HepG2 (cell line): ENCODE results near the gene MCC. TPM values are rescaled to one million over a fixed set of nuclear protein-coding genes. Genes with fewer than 3 reads are reported as not detected.

ENCODE experiments used
- AHR ChIP-seq: IDR thresholded peaks from 2 replicates; pipeline ENCODE4 v1.6.1; 2018; ENCODE audit warnings: missing genetic modification reagents, missing compliant biosample characterization
- CBFB ChIP-seq: sonication (generic); formaldehyde crosslinking; IDR thresholded peaks from 2 replicates; pipeline ENCODE4 v1.4.0; 2020; ENCODE audit warnings: missing genetic modification reagents
- CBX1 ChIP-seq: IDR thresholded peaks from one replicate; pipeline ENCODE4 v1.6.1; 2016; ENCODE audit warnings: antibody characterized with exemption, low read depth
- MBNL3 ChIP-seq: fragments of 250-450 bp; sonication (Bioruptor Pico); conservative IDR thresholded peaks from 2 replicates; pipeline ENCODE4 v1.8.0; 2022; ENCODE audit warnings: mild to moderate bottlenecking, inconsistent platforms
- NFKB2 ChIP-seq: sonication (generic); formaldehyde crosslinking; IDR thresholded peaks from 2 replicates; pipeline ENCODE4 v1.4.0; 2020; ENCODE audit warnings: missing genetic modification reagents, borderline replicate concordance
- SP2 ChIP-seq: sonication (generic); formaldehyde crosslinking; IDR thresholded peaks from 2 replicates; pipeline ENCODE4 v1.5.1; 2020; ENCODE audit warnings: mild to moderate bottlenecking, missing genetic modification reagents
- STAG1 ChIP-seq: sonication (generic); formaldehyde crosslinking; IDR thresholded peaks from 2 replicates; pipeline ENCODE4 v1.4.0; 2020; ENCODE audit warnings: missing genetic modification reagents
- ZFP36L1 ChIP-seq: sonication (generic); formaldehyde crosslinking; IDR thresholded peaks from 2 replicates; pipeline ENCODE4 v1.8.0; 2022; ENCODE audit warnings: mild to moderate bottlenecking, missing genetic modification reagents, moderate library complexity
- ZNF446 ChIP-seq: sonication (generic); formaldehyde crosslinking; IDR thresholded peaks from 2 replicates; pipeline ENCODE4 v1.5.0; 2020; ENCODE audit warnings: mild to moderate bottlenecking, missing genetic modification reagents
- ZNF605 ChIP-seq: sonication (generic); formaldehyde crosslinking; IDR thresholded peaks from 2 replicates; pipeline ENCODE4 v1.8.0; 2022; ENCODE audit warnings: mild to moderate bottlenecking, missing genetic modification reagents
- ZNF816 ChIP-seq: sonication (generic); formaldehyde crosslinking; IDR thresholded peaks from 2 replicates; pipeline ENCODE4 v1.8.0; 2022; ENCODE audit warnings: missing genetic modification reagents, mild to moderate bottlenecking, borderline replicate concordance
- ZSCAN25 ChIP-seq: sonication (generic); formaldehyde crosslinking; IDR thresholded peaks from 2 replicates; pipeline ENCODE4 v1.8.0; 2022; ENCODE audit warnings: mild to moderate bottlenecking, missing genetic modification reagents
- polyA plus RNA-seq, 8 experiments: library from polyadenylated mRNA; depleted of rRNA in 3 of 8; stranded (reverse) in 7 of 8; unstranded in 1 of 8; fragments of >200 nt; fragmentation: Illumina TruSeq in 4 of 8; extraction: Trizol in 4 of 8; gene quantifications; 2 replicates each; pipeline versions ENCODE4 v1.2.1 to v1.2.3, GENCODE V29; 2011 to 2016; ENCODE audit warnings: low read depth in 4 of 8, missing spikeins in 1 of 8, mixed read lengths in 1 of 8; ENCODE audit not compliant: insufficient read depth in 1 of 8
- total RNA-seq, 5 experiments: library from RNA; depleted of rRNA; stranded (reverse); fragments of >200 nt; fragmentation: Illumina TruSeq; extraction: Trizol; gene quantifications; 2 replicates each; pipeline ENCODE4 v1.2.3, GENCODE V29; 2016; ENCODE audit warnings: low read depth in 1 of 5
- TF ChIP-seq, protein P1 (sequence below): sonication (generic); formaldehyde crosslinking; IDR thresholded peaks from 2 replicates; pipeline ENCODE4 v1.4.0; 2020; ENCODE audit warnings: mild to moderate bottlenecking, missing genetic modification reagents
- TF ChIP-seq, protein P2 (sequence below): sonication (generic); formaldehyde crosslinking; IDR thresholded peaks from 2 replicates; pipeline ENCODE4 v1.9.0; 2022; ENCODE audit warnings: missing genetic modification reagents, mild to moderate bottlenecking, borderline replicate concordance
- TF ChIP-seq, protein P3 (sequence below): sonication (generic); formaldehyde crosslinking; IDR thresholded peaks from 2 replicates; pipeline ENCODE4 v1.8.1; 2023; ENCODE audit warnings: mild to moderate bottlenecking, missing genetic modification reagents
- TF ChIP-seq, protein P4 (sequence below): sonication (generic); formaldehyde crosslinking; IDR thresholded peaks from 2 replicates; pipeline ENCODE4 v1.4.0; 2020; ENCODE audit warnings: missing genetic modification reagents, borderline replicate concordance
- TF ChIP-seq, protein P5 (sequence below): IDR thresholded peaks from 2 replicates; pipeline ENCODE4 v1.6.1; 2018; ENCODE audit warnings: missing genetic modification reagents

The MCC gene
- total and polyA plus RNA-seq, 2 of the 13 experiments (the other 11 are each of a cell fraction or from before 2014, with no cell fraction given): 0.55 to 2.4 TPM

DNA sequence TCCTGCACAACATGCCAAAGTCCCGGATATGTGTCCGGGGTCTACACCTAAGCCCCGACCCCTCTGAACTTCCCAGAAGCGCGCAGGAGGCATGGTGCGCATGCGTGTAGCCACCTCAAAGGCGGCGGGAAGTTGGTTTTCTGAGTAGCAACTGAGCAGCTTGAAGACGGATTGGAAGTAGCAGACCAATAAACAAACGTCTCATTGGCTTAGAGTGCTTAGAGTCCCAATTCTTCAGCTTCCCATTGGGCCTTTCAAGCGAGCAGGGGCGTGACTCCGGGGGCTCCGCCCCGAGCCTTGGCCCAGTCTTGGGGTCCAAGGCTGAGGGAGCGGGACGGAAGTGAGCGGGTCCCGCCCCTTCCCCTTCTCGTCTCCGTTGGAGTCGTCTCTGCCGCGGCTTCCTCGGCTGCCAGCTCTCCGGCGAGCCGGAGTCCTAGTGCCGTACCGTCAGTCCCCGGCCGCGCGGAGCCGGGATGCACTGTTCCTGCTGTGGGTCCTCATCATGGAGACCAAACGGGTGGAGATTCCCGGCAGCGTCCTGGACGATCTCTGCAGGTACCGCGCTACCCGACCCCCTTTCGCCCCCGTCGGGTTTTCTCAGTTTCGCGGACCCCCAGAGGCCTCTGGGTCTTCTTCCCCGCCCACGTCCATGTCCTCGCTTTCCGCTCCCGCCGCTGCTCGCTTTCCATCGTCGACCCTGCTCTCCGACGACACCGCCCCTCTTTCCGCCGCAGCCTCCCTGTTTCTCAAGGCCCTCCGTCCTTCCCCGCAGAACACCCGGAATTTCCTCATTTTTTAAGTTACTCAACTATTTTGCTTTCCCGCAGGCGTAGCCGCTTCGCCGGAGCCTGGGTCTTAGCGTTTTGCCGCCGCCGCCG is 511.6 kb downstream of the MCC start, which contains the start of gene DCP2 (continued):
- TF ChIP-seq, protein P1, sequence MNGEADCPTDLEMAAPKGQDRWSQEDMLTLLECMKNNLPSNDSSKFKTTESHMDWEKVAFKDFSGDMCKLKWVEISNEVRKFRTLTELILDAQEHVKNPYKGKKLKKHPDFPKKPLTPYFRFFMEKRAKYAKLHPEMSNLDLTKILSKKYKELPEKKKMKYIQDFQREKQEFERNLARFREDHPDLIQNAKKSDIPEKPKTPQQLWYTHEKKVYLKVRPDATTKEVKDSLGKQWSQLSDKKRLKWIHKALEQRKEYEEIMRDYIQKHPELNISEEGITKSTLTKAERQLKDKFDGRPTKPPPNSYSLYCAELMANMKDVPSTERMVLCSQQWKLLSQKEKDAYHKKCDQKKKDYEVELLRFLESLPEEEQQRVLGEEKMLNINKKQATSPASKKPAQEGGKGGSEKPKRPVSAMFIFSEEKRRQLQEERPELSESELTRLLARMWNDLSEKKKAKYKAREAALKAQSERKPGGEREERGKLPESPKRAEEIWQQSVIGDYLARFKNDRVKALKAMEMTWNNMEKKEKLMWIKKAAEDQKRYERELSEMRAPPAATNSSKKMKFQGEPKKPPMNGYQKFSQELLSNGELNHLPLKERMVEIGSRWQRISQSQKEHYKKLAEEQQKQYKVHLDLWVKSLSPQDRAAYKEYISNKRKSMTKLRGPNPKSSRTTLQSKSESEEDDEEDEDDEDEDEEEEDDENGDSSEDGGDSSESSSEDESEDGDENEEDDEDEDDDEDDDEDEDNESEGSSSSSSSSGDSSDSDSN: peak; percentile 77; the same call in 1 of the 2 replicates
- TF ChIP-seq NFKB2 (CRISPR knock-in tag) (peak; percentile 33; the same call in 1 of the 2 replicates), CBFB (CRISPR knock-in tag) (no peak), ZNF446 (CRISPR knock-in tag) (peak; percentile 19; the same call in 1 of the 2 replicates), AHR (CRISPR knock-in tag) (peak; percentile 85; the same call in 1 of the 2 replicates), ZNF816 (CRISPR knock-in tag) (0 out of 2 replicates have a peak, but pooled peaks have one; percentile 69), CBX1 (peak; percentile 26), SP2 (CRISPR knock-in tag) (peak; percentile 66), MBNL3 (CRISPR knock-in tag) (no peak), ZFP36L1 (peak; percentile 90), STAG1 (peak; percentile 7; the same call in 1 of the 2 replicates), ZSCAN25 (CRISPR knock-in tag) (0 out of 2 replicates have a peak, but pooled peaks have one; percentile 32), ZNF605 (peak; percentile 96)
- TF ChIP-seq, protein P2, sequence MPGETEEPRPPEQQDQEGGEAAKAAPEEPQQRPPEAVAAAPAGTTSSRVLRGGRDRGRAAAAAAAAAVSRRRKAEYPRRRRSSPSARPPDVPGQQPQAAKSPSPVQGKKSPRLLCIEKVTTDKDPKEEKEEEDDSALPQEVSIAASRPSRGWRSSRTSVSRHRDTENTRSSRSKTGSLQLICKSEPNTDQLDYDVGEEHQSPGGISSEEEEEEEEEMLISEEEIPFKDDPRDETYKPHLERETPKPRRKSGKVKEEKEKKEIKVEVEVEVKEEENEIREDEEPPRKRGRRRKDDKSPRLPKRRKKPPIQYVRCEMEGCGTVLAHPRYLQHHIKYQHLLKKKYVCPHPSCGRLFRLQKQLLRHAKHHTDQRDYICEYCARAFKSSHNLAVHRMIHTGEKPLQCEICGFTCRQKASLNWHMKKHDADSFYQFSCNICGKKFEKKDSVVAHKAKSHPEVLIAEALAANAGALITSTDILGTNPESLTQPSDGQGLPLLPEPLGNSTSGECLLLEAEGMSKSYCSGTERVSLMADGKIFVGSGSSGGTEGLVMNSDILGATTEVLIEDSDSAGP (CRISPR knock-in tag): peak; percentile 91; the same call in 1 of the 2 replicates
- TF ChIP-seq, protein P3, sequence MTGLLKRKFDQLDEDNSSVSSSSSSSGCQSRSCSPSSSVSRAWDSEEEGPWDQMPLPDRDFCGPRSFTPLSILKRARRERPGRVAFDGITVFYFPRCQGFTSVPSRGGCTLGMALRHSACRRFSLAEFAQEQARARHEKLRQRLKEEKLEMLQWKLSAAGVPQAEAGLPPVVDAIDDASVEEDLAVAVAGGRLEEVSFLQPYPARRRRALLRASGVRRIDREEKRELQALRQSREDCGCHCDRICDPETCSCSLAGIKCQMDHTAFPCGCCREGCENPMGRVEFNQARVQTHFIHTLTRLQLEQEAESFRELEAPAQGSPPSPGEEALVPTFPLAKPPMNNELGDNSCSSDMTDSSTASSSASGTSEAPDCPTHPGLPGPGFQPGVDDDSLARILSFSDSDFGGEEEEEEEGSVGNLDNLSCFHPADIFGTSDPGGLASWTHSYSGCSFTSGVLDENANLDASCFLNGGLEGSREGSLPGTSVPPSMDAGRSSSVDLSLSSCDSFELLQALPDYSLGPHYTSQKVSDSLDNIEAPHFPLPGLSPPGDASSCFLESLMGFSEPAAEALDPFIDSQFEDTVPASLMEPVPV (CRISPR knock-in tag): no peak
- TF ChIP-seq, protein P4, sequence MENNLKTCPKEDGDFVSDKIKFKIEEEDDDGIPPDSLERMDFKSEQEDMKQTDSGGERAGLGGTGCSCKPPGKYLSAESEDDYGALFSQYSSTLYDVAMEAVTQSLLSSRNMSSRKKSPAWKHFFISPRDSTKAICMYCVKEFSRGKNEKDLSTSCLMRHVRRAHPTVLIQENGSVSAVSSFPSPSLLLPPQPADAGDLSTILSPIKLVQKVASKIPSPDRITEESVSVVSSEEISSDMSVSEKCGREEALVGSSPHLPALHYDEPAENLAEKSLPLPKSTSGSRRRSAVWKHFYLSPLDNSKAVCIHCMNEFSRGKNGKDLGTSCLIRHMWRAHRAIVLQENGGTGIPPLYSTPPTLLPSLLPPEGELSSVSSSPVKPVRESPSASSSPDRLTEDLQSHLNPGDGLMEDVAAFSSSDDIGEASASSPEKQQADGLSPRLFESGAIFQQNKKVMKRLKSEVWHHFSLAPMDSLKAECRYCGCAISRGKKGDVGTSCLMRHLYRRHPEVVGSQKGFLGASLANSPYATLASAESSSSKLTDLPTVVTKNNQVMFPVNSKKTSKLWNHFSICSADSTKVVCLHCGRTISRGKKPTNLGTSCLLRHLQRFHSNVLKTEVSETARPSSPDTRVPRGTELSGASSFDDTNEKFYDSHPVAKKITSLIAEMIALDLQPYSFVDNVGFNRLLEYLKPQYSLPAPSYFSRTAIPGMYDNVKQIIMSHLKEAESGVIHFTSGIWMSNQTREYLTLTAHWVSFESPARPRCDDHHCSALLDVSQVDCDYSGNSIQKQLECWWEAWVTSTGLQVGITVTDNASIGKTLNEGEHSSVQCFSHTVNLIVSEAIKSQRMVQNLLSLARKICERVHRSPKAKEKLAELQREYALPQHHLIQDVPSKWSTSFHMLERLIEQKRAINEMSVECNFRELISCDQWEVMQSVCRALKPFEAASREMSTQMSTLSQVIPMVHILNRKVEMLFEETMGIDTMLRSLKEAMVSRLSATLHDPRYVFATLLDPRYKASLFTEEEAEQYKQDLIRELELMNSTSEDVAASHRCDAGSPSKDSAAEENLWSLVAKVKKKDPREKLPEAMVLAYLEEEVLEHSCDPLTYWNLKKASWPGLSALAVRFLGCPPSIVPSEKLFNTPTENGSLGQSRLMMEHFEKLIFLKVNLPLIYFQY (CRISPR knock-in tag): peak; percentile 65
- TF ChIP-seq, protein P5, sequence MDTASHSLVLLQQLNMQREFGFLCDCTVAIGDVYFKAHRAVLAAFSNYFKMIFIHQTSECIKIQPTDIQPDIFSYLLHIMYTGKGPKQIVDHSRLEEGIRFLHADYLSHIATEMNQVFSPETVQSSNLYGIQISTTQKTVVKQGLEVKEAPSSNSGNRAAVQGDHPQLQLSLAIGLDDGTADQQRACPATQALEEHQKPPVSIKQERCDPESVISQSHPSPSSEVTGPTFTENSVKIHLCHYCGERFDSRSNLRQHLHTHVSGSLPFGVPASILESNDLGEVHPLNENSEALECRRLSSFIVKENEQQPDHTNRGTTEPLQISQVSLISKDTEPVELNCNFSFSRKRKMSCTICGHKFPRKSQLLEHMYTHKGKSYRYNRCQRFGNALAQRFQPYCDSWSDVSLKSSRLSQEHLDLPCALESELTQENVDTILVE (CRISPR knock-in tag): 0 out of 2 replicates have a peak, but pooled peaks have one; percentile 15
